ENCODE results near the gene RCE1. TPM values are rescaled to one million over a fixed set of nuclear protein-coding genes. Genes with fewer than 3 reads are reported as not detected.

Gene RCE1
- total and polyA plus RNA-seq, 2 donors (not counting 1 experiment from before 2014, with no cell fraction given): 7.0 to 14.4 TPM

- H2AFZ ChIP-seq (ENCODE audit: low read length): no peak overlapping the region
- H3K4me1 ChIP-seq (ENCODE audit: control insufficient read depth, extremely low read depth, insufficient read depth, low read length): peaks cover 8% of the 10 kb centered on the region
- DNase-seq (ENCODE audit: low read depth in 2 of 2): no peak
- no peak overlapping the region for H3K9ac ChIP-seq (ENCODE audit: insufficient read depth, low read length)
- H3K79me2 ChIP-seq (ENCODE audit: control insufficient read depth, insufficient read depth, low read length): peaks cover 41% of the 10 kb centered on the region
- no peaks in the 10 kb centered on the region for H4K20me1 ChIP-seq (ENCODE audit: control insufficient read depth, extremely low read depth, insufficient read depth, low read length)
- no peak overlapping the region for H3K4me3 ChIP-seq (replicated peaks in 1 of 4; ENCODE audit: control extremely low read depth in 1 of 4, insufficient read depth in 1 of 4, low read depth in 3 of 4, low read length in 4 of 4)
- H3K9me3 ChIP-seq (ENCODE audit: control insufficient read depth, insufficient read depth, low read depth, low read length): no peaks in the 10 kb centered on the region
- no peak overlapping the region for H3K4me2 ChIP-seq (ENCODE audit: extremely low read depth, insufficient read depth, low read length)
- peaks cover 21% of the 10 kb centered on the region for H3K36me3 ChIP-seq (ENCODE audit: control insufficient read depth, insufficient read depth, low read length)
- TF ChIP-seq EZH2 (IDR thresholded peaks at IDR 0.05; ENCODE audit: low read length, missing control alignments) (no peak), CTCF (conservative IDR thresholded peaks at IDR 0.05 in 1 of 2, IDR thresholded peaks at IDR 0.05 in 1 of 2; ENCODE audit: low read depth in 1 of 2, low read length in 2 of 2) (no peak)
- no peaks in the 10 kb centered on the region for H3K27me3 ChIP-seq (ENCODE audit: control insufficient read depth, insufficient read depth, low read length)
- H3K27ac ChIP-seq (ENCODE audit: insufficient read depth, low read length): no peak overlapping the region
These were observed 2.6 kb downstream of the RCE1 start for GRCh38 chr11:66845876-66846212.

- Histone ChIP-seq H3K4me2 (ENCODE audit: extremely low read depth, insufficient read depth, low read length) (no peak overlapping the region), H4K20me1 (ENCODE audit: control insufficient read depth, extremely low read depth, insufficient read depth, low read length) (no peaks in the 10 kb centered on the region), H3K27me3 (ENCODE audit: control insufficient read depth, insufficient read depth, low read length) (no peaks in the 10 kb centered on the region), H3K27ac (ENCODE audit: insufficient read depth, low read length) (no peak overlapping the region), H3K9me3 (ENCODE audit: control insufficient read depth, insufficient read depth, low read depth, low read length) (no peaks in the 10 kb centered on the region), H3K4me1 (ENCODE audit: control insufficient read depth, extremely low read depth, insufficient read depth, low read length) (peaks cover 7% of the 10 kb centered on the region), H2AFZ (ENCODE audit: low read length) (no peak overlapping the region), H3K36me3 (ENCODE audit: control insufficient read depth, insufficient read depth, low read length) (peaks cover 21% of the 10 kb centered on the region), H3K79me2 (ENCODE audit: control insufficient read depth, insufficient read depth, low read length) (peaks cover 36% of the 10 kb centered on the region), H3K9ac (ENCODE audit: insufficient read depth, low read length) (no peak overlapping the region), H3K4me3 (replicated peaks in 1 of 4; ENCODE audit: control extremely low read depth in 1 of 4, insufficient read depth in 1 of 4, low read depth in 3 of 4, low read length in 4 of 4) (no peak overlapping the region)
- no peak for DNase-seq (ENCODE audit: low read depth in 2 of 2)
- TF ChIP-seq CTCF (conservative IDR thresholded peaks at IDR 0.05 in 1 of 2, IDR thresholded peaks at IDR 0.05 in 1 of 2; ENCODE audit: low read depth in 1 of 2, low read length in 2 of 2) (no peak), EZH2 (IDR thresholded peaks at IDR 0.05; ENCODE audit: low read length, missing control alignments) (no peak)
These were observed 3.4 kb downstream of the RCE1 start for GRCh38 chr11:66846671-66847091.

- H4K20me1 ChIP-seq (ENCODE audit: control insufficient read depth, extremely low read depth, insufficient read depth, low read length): no peaks in the 10 kb centered on the region
- H3K9ac ChIP-seq (ENCODE audit: insufficient read depth, low read length): no peak overlapping the region
- no peaks in the 10 kb centered on the region for H3K9me3 ChIP-seq (ENCODE audit: control insufficient read depth, insufficient read depth, low read depth, low read length)
- no peak overlapping the region for H3K4me3 ChIP-seq (replicated peaks in 1 of 4; ENCODE audit: control extremely low read depth in 1 of 4, insufficient read depth in 1 of 4, low read depth in 3 of 4, low read length in 4 of 4)
- H3K4me2 ChIP-seq (ENCODE audit: extremely low read depth, insufficient read depth, low read length): no peak overlapping the region
- no peak overlapping the region for H3K27ac ChIP-seq (ENCODE audit: insufficient read depth, low read length)
- H3K36me3 ChIP-seq (ENCODE audit: control insufficient read depth, insufficient read depth, low read length): peaks cover 21% of the 10 kb centered on the region
- no peaks in the 10 kb centered on the region for H3K27me3 ChIP-seq (ENCODE audit: control insufficient read depth, insufficient read depth, low read length)
- H2AFZ ChIP-seq (ENCODE audit: low read length): no peak overlapping the region
- TF ChIP-seq CTCF (conservative IDR thresholded peaks at IDR 0.05 in 1 of 2, IDR thresholded peaks at IDR 0.05 in 1 of 2; ENCODE audit: low read depth in 1 of 2, low read length in 2 of 2) (no peak), EZH2 (IDR thresholded peaks at IDR 0.05; ENCODE audit: low read length, missing control alignments) (no peak)
- DNase-seq (ENCODE audit: low read depth in 2 of 2): no peak
- H3K4me1 ChIP-seq (ENCODE audit: control insufficient read depth, extremely low read depth, insufficient read depth, low read length): peaks cover 3% of the 10 kb centered on the region
- H3K79me2 ChIP-seq (ENCODE audit: control insufficient read depth, insufficient read depth, low read length): peaks cover 27% of the 10 kb centered on the region
These were observed 4.4 kb downstream of the RCE1 start for GRCh38 chr11:66847461-66848232.

Data from fibroblast of lung (primary cell).